Left cardiac atrium (tissue), 4 donors: ENCODE results near the gene CBFA2T3. TPM values are rescaled to one million over a fixed set of nuclear protein-coding genes. Genes with fewer than 3 reads are reported as not detected.
"Not testable (repeated sequence)": the region's sequence is repeated elsewhere in the genome, so short reads cannot be mapped to it uniquely, and the experiment has no call there.

Experiments
- ATAC-seq, 2 donors: fragments of 200-7000 bp; cut with Tn5 transposase; one replicate each; pipeline ENCODE4 v1.9.1; 2020; ENCODE audit warnings: mild to moderate bottlenecking in 2 of 2, moderate library complexity in 2 of 2
- DNase-seq: peaks from one replicate; pipeline ENCODE4 v3.0.0-alpha.2; 2020
- intact Hi-C, 2 donors: fragments of 100-400 bp; cut with DNase I; formaldehyde crosslinking; loops; one replicate each; pipeline versions ENCODE4 v1.14.1 to v1.15.1; 2022 to 2023
- total RNA-seq, 2 donors: library from RNA; stranded (reverse); fragmentation: NEBNext Ultra II Directional; extraction: Animal tissue kit (Norgen Biotek cat#: 25700); gene quantifications; one replicate each; pipeline ENCODE4 v1.2.1, GENCODE V29; 2021
- donor health status: DM: no; HTN: yes; CAD: no.
- donor health status: DM: no; HTN: yes; CAD: no; lungs with severe emphysema.
- donor health status: DM: yes; HTN: yes; CAD: no.
- donor health status: Dilated cardiomyopathy.

Gene CBFA2T3
- total RNA-seq, 2 donors from 2014 or later = 6.5 to 6.6 TPM

DNA sequence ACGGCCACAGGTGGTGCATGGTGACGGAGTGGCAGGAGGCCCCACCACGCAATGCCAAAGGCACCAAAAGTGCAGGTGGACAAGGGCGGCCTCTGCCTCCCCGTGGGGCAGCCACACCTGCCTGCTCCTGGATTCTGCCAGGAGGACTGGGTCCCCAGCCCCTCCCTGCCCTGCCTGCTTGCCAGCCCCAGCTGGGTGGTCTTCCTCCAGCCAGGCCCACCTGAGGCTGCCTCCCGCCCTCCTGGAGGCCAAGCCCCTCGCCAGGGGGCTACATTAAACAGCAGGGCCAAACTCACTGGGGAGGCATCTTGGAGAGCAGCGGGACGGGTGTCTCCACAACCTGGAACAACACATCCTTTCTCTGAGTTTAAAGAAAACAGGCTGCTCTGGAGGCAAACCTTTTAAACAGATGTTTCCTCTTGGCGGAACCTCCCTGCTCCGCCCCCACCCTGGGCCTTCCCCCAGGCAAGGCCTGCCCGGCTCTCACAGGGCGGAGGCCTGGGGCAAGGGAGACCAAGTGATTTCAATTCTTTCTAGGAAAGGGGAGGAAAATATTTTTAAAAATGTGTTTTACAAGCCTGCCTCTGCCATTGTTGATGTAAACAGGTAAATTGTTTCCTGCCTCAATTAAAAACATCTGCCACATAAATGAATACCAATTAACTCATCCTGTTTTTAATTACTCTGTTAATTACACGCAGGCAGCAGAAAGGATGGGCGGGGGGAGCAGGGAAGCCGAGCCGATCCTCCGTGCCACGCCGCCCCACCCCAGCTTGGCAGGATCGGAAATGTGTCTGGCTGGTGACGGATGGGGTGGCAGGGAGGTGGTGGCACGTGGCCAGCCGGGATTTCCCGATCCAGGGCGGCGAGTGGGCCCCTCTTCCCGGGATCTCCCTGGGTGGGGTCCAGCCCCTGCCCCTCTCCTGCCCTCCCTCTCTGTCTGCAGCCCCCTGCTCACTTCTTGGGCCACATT, 56.1 kb downstream of the CBFA2T3 start:
- peak; percentile 76 to 81 for ATAC-seq
- peak; percentile 86 for DNase-seq
- intact Hi-C loops = no loop called here

GRCh38 chr16:88919936-88920335, 57.1 kb downstream of the CBFA2T3 start:
- ATAC-seq = no peak
- intact Hi-C loops = no loop called here
- DNase-seq = no peak

- ATAC-seq, DNase-seq, intact Hi-C loops: not testable (repeated sequence)
Measured at GRCh38 chr16:88918896-88919295, 58.1 kb downstream of the CBFA2T3 start.

DNA sequence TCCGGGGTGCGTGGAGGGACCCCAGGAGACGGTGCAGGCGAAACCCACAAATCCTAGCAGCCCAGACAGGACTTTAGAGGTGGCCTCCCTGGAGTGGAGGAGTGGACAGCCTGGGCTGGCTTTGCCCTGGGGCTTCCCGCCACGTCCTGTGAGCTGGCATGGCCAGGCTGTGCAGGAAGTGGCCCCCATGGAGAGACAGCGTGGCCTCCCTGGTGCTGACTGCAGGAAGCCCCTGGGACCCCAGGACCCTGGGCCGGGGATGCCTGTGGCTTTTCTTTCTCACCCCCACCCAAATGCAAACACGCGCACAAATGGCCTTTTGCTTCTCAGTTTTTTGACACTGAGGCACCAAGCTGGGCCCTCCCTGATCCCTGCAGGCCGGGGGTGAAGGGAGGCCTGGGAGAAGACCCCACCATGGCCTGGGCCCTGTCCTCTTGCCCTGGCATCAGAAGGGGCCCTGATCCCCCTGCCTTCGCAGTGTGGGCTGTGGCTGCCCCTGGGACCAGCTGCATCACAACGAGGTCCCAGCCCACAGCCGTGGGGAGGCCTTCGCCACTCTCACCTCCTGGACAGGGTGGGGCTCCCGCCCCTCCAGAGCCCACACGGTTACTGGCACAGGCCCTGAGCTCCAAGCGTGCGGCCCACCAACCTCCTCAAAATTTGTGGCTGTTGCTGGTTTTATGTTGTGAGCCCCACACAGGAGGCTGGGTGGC, 58.9 kb downstream of the CBFA2T3 start:
- no peak for DNase-seq
- no peak for ATAC-seq
- intact Hi-C loops = no loop called here

GRCh38 chr16:88917146-88917914, 59.7 kb downstream of the CBFA2T3 start:
- ATAC-seq (no peak), DNase-seq (no peak)
- intact Hi-C loops = no loop called here

- ATAC-seq = no peak
- DNase-seq = no peak
- intact Hi-C loops = no loop called here
Measured at GRCh38 chr16:88915639-88916327, 61.2 kb downstream of the CBFA2T3 start.

GRCh38 chr16:88914750-88915368, 62.1 kb downstream of the CBFA2T3 start:
- DNase-seq (no peak), ATAC-seq (peak; percentile 37 to 83)
- intact Hi-C loops = no loop called here

DNA sequence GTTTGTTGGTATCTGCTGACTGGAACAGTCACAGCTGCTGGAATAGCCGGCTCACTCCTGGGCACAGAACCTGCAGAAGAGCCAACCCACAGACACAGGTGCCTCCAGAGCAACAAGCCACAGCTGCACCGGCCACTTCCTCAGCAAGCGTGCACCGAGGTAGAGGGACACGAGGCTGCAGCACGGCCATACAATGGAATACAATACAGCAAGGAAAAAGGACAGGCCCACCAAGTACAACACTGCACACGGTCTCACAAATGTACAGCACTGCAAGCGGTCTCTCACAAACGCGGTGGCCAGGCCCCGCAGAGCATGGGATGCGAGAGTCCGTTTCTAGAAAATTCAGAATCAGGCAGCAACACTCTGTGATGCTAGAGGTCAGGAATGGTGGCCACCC, 63.1 kb downstream of the CBFA2T3 start:
- no peak for ATAC-seq
- intact Hi-C loops = no loop called here

GRCh38 chr16:88913001-88913612, 63.9 kb downstream of the CBFA2T3 start:
- no peak for ATAC-seq
- intact Hi-C loops = no loop called here
- DNase-seq = no peak

More for the DNA sequence above, 63.1 kb downstream of the CBFA2T3 start:
- DNase-seq = no peak

GRCh38 chr16:88912556-88912955, 64.5 kb downstream of the CBFA2T3 start:
- intact Hi-C loops = no loop called here
- DNase-seq = no peak

GRCh38 chr16:88911946-88912310, 65.1 kb downstream of the CBFA2T3 start:
- intact Hi-C loops = no loop called here
- DNase-seq (no peak), ATAC-seq (no peak)

More at GRCh38 chr16:88912556-88912955, 64.5 kb downstream of the CBFA2T3 start:
- ATAC-seq = no peak

DNA sequence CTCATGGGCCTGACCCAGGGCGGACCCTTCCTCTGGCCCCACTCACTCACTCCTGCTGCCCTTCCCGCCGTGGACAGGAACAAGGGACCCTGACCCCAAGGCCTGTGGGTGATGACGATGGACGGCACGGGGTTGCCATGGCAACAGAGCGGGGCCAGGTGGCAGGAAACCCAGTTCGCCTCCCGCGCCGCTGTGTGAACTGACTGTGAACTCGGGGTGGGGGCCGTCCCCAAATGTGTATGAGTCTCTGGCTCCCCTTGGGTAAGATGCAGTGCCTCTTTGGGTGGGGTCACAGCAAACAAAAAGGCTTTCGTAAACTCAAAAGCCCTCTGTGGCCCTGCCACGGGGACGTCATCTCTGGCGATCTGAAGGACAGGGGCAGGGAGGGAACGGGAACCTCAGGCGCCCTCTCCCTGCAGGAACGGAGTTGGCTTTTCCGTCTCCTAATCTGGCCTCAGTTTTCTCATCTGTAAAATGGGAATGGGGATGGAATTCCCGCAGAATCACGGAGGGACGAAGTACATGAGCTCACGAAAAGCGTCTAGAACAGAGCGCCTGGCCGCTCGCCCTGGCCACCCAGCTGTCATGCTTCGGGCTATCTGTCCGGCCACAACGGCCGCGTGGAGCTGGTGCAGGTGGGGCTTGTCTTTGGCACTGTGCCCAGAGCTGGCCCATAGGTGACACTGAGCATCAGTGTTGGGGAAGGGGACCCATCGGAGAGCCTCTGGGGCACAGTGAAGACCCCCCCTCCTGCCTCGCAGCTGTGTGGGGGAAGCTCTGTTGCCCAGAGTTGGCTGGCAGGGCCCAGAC, 65.7 kb downstream of the CBFA2T3 start:
- no peak for ATAC-seq
- intact Hi-C loops = no loop called here
- DNase-seq = no peak

- no peak for ATAC-seq
- intact Hi-C loops = no loop called here
Measured at GRCh38 chr16:88910284-88911135, 66.5 kb downstream of the CBFA2T3 start.

GRCh38 chr16:88909431-88910210, 67.4 kb downstream of the CBFA2T3 start:
- no peak for DNase-seq
- intact Hi-C loops = no loop called here

More at GRCh38 chr16:88910284-88911135, 66.5 kb downstream of the CBFA2T3 start:
- no peak for DNase-seq

GRCh38 chr16:88908307-88908706, 68.7 kb downstream of the CBFA2T3 start:
- ATAC-seq (no peak), DNase-seq (no peak)
- intact Hi-C loops = no loop called here

More at GRCh38 chr16:88909431-88910210, 67.4 kb downstream of the CBFA2T3 start:
- peak; percentile 46 to 55 for ATAC-seq
